ENCODE results near the gene MND1.

- TF ChIP-seq POLR2A (IDR thresholded peaks at IDR 0.05; ENCODE audit: low read length) (no peak), GATA1 (IDR thresholded peaks at IDR 0.05; ENCODE audit: low read depth, low read length) (no peak)
Measured at GRCh38 chr4:153384160-153384559, 39.7 kb downstream of the MND1 start.

Measured in erythroblast (primary cell).